Activated T-cell treated with anti-CD3 and anti-CD28 coated beads, Interleukin-2, amount 50 U/mL, for 24 hours (primary cell): Measurements from ENCODE around the gene HK1.
"Not testable (repeated sequence)": the region's sequence is repeated elsewhere in the genome, so short reads cannot be mapped to it uniquely, and the experiment has no call there.

Experiments used
- DNase-seq: peaks from one replicate; pipeline ENCODE4 v3.0.0-alpha.2; 2020
- H3K27ac Mint-ChIP-seq: 2 replicates; pipeline ENCODE4 v1.8.0; 2020; ENCODE audit warnings: mild to moderate bottlenecking, mixed read lengths
- H3K27me3 Mint-ChIP-seq: 2 replicates; pipeline ENCODE4 v1.8.0; 2020; ENCODE audit warnings: mixed read lengths
- H3K36me3 Mint-ChIP-seq: 2 replicates; pipeline ENCODE4 v1.8.0; 2020; ENCODE audit warnings: low read depth, mixed read lengths
- H3K4me1 Mint-ChIP-seq: 2 replicates; pipeline ENCODE4 v1.8.0; 2020; ENCODE audit warnings: low read depth, mixed read lengths
- H3K4me3 Mint-ChIP-seq: 2 replicates; pipeline ENCODE4 v1.8.0; 2020; ENCODE audit warnings: mild to moderate bottlenecking, moderate library complexity, mixed read lengths
- H3K9me3 Mint-ChIP-seq: 2 replicates; pipeline ENCODE4 v1.8.0; 2020; ENCODE audit warnings: mixed read lengths

HK1 gene

GRCh38 chr10:69246036-69246435, 32.3 kb upstream of the HK1 start:
- Mint-ChIP-seq H3K36me3 (no peaks in the 10 kb centered on the region), H3K4me1 (no peaks in the 10 kb centered on the region), H3K4me3 (no peak overlapping the region), H3K27ac (no peak overlapping the region), H3K27me3 (no peaks in the 10 kb centered on the region), H3K9me3 (no peaks in the 10 kb centered on the region)
- no peak for DNase-seq

GRCh38 chr10:69246581-69247312, 31.5 kb upstream of the HK1 start:
- no peaks in the 10 kb centered on the region for H3K36me3 Mint-ChIP-seq
- no peaks in the 10 kb centered on the region for H3K27me3 Mint-ChIP-seq
- H3K27ac Mint-ChIP-seq = no peak overlapping the region
- DNase-seq = no peak
- no peak overlapping the region for H3K4me3 Mint-ChIP-seq
- no peaks in the 10 kb centered on the region for H3K4me1 Mint-ChIP-seq
- no peaks in the 10 kb centered on the region for H3K9me3 Mint-ChIP-seq

GRCh38 chr10:69247313-69247710, 31.0 kb upstream of the HK1 start:
- no peak for DNase-seq
- no peaks in the 10 kb centered on the region for H3K27me3 Mint-ChIP-seq
- H3K9me3 Mint-ChIP-seq = no peaks in the 10 kb centered on the region
- H3K4me1 Mint-ChIP-seq = no peaks in the 10 kb centered on the region
- H3K36me3 Mint-ChIP-seq = no peaks in the 10 kb centered on the region
- no peak overlapping the region for H3K4me3 Mint-ChIP-seq
- H3K27ac Mint-ChIP-seq = no peak overlapping the region

GRCh38 chr10:69248117-69248730, 30.1 kb upstream of the HK1 start:
- DNase-seq = no peak
- Mint-ChIP-seq H3K9me3 (no peaks in the 10 kb centered on the region), H3K4me1 (no peaks in the 10 kb centered on the region), H3K27ac (no peak overlapping the region), H3K36me3 (no peaks in the 10 kb centered on the region), H3K4me3 (no peak overlapping the region), H3K27me3 (no peaks in the 10 kb centered on the region)

GRCh38 chr10:69250041-69250440, 28.3 kb upstream of the HK1 start:
- Mint-ChIP-seq H3K27ac (no peak overlapping the region), H3K4me3 (no peak overlapping the region), H3K27me3 (no peaks in the 10 kb centered on the region), H3K36me3 (no peaks in the 10 kb centered on the region), H3K9me3 (no peaks in the 10 kb centered on the region), H3K4me1 (no peaks in the 10 kb centered on the region)
- DNase-seq = no peak

- H3K9me3 Mint-ChIP-seq, H3K27me3 Mint-ChIP-seq, H3K27ac Mint-ChIP-seq, H3K36me3 Mint-ChIP-seq, H3K4me1 Mint-ChIP-seq, H3K4me3 Mint-ChIP-seq, DNase-seq: not testable (repeated sequence)
Measured at GRCh38 chr10:69251417-69251816, 26.9 kb upstream of the HK1 start.

- Mint-ChIP-seq H3K27ac (no peak overlapping the region), H3K36me3 (no peaks in the 10 kb centered on the region), H3K4me3 (no peak overlapping the region), H3K27me3 (no peaks in the 10 kb centered on the region), H3K4me1 (no peaks in the 10 kb centered on the region), H3K9me3 (no peaks in the 10 kb centered on the region)
- no peak for DNase-seq
Measured at GRCh38 chr10:69253171-69253570, 25.1 kb upstream of the HK1 start.

GRCh38 chr10:69254877-69255276, 23.4 kb upstream of the HK1 start:
- no peak for DNase-seq
- Mint-ChIP-seq H3K27me3 (no peaks in the 10 kb centered on the region), H3K27ac (no peak overlapping the region), H3K9me3 (no peaks in the 10 kb centered on the region), H3K4me1 (no peaks in the 10 kb centered on the region), H3K4me3 (no peak overlapping the region), H3K36me3 (no peaks in the 10 kb centered on the region)

GRCh38 chr10:69259547-69260243, 18.6 kb upstream of the HK1 start:
- H3K9me3 Mint-ChIP-seq = no peaks in the 10 kb centered on the region
- H3K27ac Mint-ChIP-seq = no peak overlapping the region
- H3K4me3 Mint-ChIP-seq = no peak overlapping the region
- DNase-seq = no peak
- H3K4me1 Mint-ChIP-seq = peaks cover 18% of the 10 kb centered on the region
- H3K36me3 Mint-ChIP-seq = no peaks in the 10 kb centered on the region
- no peaks in the 10 kb centered on the region for H3K27me3 Mint-ChIP-seq

- no peaks in the 10 kb centered on the region for H3K36me3 Mint-ChIP-seq
- H3K9me3 Mint-ChIP-seq = no peaks in the 10 kb centered on the region
- no peak overlapping the region for H3K4me3 Mint-ChIP-seq
- H3K4me1 Mint-ChIP-seq = peaks cover 18% of the 10 kb centered on the region
- no peak overlapping the region for H3K27ac Mint-ChIP-seq
- H3K27me3 Mint-ChIP-seq = no peaks in the 10 kb centered on the region
- no peak for DNase-seq
Measured at GRCh38 chr10:69261184-69261583, 17.1 kb upstream of the HK1 start.

GRCh38 chr10:69262292-69262751, 16.0 kb upstream of the HK1 start:
- peaks cover 18% of the 10 kb centered on the region for H3K4me1 Mint-ChIP-seq
- H3K27ac Mint-ChIP-seq = peak overlapping the region; percentile 75
- no peak for DNase-seq
- H3K27me3 Mint-ChIP-seq = no peaks in the 10 kb centered on the region
- H3K4me3 Mint-ChIP-seq = no peak overlapping the region
- no peaks in the 10 kb centered on the region for H3K36me3 Mint-ChIP-seq
- H3K9me3 Mint-ChIP-seq = no peaks in the 10 kb centered on the region

- no peak overlapping the region for H3K4me3 Mint-ChIP-seq
- no peak overlapping the region for H3K27ac Mint-ChIP-seq
Measured at GRCh38 chr10:69265521-69265920, 12.8 kb upstream of the HK1 start.

GRCh38 chr10:69268761-69269416, 9.4 kb upstream of the HK1 start:
- Mint-ChIP-seq H3K4me3 (no peak overlapping the region), H3K27me3 (no peaks in the 10 kb centered on the region), H3K9me3 (no peaks in the 10 kb centered on the region), H3K36me3 (no peaks in the 10 kb centered on the region), H3K27ac (no peak overlapping the region), H3K4me1 (peaks cover 4% of the 10 kb centered on the region)
- DNase-seq = no peak

More at GRCh38 chr10:69265521-69265920, 12.8 kb upstream of the HK1 start:
- Mint-ChIP-seq H3K36me3 (no peaks in the 10 kb centered on the region), H3K27me3 (no peaks in the 10 kb centered on the region), H3K9me3 (no peaks in the 10 kb centered on the region), H3K4me1 (peaks cover 18% of the 10 kb centered on the region)
- DNase-seq = no peak

- no peak overlapping the region for H3K4me3 Mint-ChIP-seq
- H3K27me3 Mint-ChIP-seq = no peaks in the 10 kb centered on the region
- no peak for DNase-seq
- H3K4me1 Mint-ChIP-seq = peaks cover 4% of the 10 kb centered on the region
- no peak overlapping the region for H3K27ac Mint-ChIP-seq
- H3K36me3 Mint-ChIP-seq = no peaks in the 10 kb centered on the region
- no peaks in the 10 kb centered on the region for H3K9me3 Mint-ChIP-seq
Measured at GRCh38 chr10:69269761-69270160, 8.5 kb upstream of the HK1 start.

GRCh38 chr10:69270990-69271389, 7.3 kb upstream of the HK1 start:
- Mint-ChIP-seq H3K36me3 (no peaks in the 10 kb centered on the region), H3K4me3 (no peak overlapping the region), H3K27me3 (no peaks in the 10 kb centered on the region), H3K9me3 (no peaks in the 10 kb centered on the region), H3K27ac (no peak overlapping the region), H3K4me1 (peaks cover 4% of the 10 kb centered on the region)
- DNase-seq = no peak
